Mucosa of gallbladder (tissue), 1 donor: ENCODE data around the gene B3GLCT. TPM values are rescaled to one million over a fixed set of nuclear protein-coding genes. Genes with fewer than 3 reads are reported as not detected.

Experiments
- DNase-seq: peaks from one replicate; pipeline ENCODE4 v3.0.0-alpha.2; 2020; ENCODE audit warnings: low spot score
- total RNA-seq: library from RNA; stranded (reverse); gene quantifications from one replicate; pipeline ENCODE4 v1.2.1, GENCODE V29; 2021
- donor health status: DM: no; HTN: no; CAD: no.

Gene B3GLCT
- total RNA-seq, 1 donor from 2014 or later = 3.9 TPM

DNA sequence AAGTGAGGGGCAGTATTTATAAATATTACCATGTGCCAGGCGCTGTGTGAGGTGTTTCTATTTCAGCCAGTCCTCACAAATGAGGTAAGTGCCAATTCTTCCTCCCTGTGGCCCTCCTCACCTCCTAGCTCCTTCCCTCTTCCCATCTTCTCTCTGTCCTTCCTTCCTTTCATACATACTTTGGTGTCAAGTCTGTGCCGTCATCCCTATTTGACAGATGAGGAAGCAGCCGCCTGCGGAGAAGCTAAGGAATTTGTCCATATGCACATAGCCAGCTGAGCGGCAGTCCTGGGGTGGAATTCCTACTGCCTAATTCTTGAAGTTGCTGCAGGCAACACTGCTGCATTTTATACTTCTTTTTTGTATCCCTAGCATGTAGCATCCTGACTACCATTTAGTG lies 150.8 kb downstream of the B3GLCT start:
- DNase-seq = no peak

DNA sequence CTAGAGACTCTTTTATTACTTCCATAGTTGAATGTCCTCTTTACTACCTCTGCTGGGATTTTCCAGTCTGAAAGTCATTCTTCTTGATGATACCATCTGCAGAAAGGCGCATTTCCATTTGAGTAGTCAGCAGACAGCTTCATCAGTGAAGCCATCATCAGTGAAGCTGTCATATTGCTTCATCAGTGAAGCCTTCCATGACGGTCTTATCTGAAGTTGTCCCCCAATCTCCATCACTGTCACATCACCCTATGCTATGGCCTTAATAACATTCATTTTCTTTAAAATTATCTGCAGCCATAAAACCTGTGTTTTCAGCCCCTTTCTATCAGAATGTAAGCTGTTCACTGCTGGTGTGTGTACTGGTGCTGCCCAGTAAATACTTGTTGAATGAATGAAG lies 151.6 kb downstream of the B3GLCT start:
- no peak for DNase-seq

DNA sequence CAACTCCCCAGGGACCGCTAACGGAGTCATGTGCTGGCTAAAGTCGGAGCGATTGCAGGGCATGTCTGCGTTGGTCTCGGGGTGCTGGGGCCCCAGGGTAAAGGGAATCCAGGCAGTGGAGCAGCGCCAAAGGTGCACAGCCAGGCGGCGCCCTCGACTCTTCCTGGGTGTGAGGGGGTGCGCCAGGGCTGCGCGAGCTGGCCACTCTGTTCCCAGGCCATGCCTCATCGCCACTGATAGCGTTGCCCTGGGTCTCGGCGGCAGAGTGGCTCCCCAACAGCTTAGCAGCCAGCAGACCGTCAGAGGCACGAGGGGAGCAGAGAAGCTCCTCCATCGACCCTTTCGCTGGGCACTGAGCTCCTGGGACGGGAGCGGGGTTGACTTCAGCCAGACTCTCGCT lies 152.7 kb downstream of the B3GLCT start:
- no peak for DNase-seq

GRCh38 chr13:31355001-31355400 lies 155.2 kb downstream of the B3GLCT start:
- DNase-seq = no peak

GRCh38 chr13:31356991-31357390 lies 157.2 kb downstream of the B3GLCT start:
- no peak for DNase-seq

GRCh38 chr13:31357581-31357980 lies 157.8 kb downstream of the B3GLCT start:
- no peak for DNase-seq

- no peak for DNase-seq
Observed at GRCh38 chr13:31361673-31362072, 161.9 kb downstream of the B3GLCT start.

GRCh38 chr13:31365630-31366029 lies 165.9 kb downstream of the B3GLCT start:
- no peak for DNase-seq

DNA sequence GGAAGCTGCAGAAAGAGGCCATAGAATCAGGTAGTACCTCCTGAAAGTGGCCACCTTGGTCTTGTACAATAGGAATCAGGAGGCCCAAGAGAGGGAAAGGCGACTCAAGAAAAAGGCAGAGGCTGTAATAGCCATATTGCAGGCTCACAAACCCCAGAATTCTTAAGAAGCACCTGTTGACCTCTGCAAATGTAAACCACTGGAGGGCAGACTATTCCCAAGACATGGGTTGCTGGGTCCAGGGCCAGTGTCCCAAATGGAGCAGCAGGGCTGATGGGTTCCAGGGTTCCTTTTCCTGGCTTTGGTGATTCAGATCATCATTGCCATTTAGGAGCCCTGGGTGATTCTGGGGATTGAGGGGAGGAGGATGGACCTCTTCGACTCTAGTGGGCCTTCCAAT lies 167.6 kb downstream of the B3GLCT start:
- DNase-seq = no peak

DNA sequence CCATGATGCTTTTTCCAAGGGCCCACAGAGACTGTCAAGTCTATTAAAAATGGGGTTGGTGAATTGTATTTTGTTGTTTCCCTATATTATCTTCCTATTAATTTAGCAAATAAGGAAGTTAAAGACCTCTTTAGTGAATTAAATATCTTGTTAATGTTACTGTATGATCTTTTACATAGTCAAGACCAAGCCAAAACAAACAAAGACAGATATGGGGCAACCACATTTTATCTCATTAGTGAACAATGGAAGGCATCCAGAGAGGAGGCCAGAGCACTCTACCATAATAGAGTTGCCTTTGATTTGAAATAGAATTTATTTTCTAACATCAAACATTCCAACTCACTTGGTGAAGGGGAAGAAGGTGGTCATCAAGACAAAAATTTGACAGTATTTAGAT lies 169.4 kb downstream of the B3GLCT start:
- DNase-seq = no peak

- DNase-seq = no peak
Observed at GRCh38 chr13:31372454-31372853, 172.7 kb downstream of the B3GLCT start.

- DNase-seq = no peak
Observed at GRCh38 chr13:31374682-31375081, 174.9 kb downstream of the B3GLCT start.

DNA sequence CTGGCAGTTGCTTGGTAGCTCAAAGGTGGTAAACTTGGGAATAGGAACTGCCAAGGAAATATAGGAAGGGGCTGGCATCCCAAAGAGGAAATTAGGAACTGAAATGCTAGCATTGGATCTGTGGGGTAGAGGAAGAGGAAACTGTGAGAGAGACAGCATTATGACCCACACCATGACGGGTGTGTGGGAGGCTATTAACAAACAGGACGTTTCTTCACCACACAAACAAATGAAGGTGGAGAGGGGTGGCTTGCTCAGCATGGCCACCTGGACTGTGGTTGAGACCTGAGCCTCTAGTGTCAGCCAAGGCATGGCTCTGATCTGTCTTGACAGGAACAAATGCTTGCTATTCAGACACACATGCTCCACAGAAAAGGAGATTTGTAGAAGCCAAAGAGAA lies 178.2 kb downstream of the B3GLCT start:
- no peak for DNase-seq

DNA sequence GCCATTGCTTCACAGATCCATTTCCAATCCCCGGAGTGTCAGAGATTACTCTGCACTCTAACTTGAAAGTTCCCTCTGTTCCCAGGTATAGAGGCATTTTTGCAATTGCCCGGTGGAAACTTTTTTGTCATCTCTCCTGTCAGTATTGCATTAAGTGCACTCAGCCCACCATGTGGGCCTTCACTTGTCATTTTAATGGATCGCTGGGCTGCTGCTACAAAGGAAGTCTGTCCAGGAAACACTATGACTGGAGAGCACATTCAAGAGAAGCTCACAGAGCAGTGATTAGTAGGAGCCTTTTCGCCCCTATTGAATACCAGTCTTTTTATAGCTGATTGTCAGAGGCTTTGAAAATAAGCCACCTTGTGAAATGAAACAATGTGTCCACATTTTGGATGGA lies 180.9 kb downstream of the B3GLCT start:
- no peak for DNase-seq

Other genes with a start within 250 kb of the B3GLCT start
- gene HSPH1, start 38.1 kb upstream of the B3GLCT start, total RNA-seq = 114 TPM